ENCODE measurements around the gene BLOC1S3. TPM values are rescaled to one million over a fixed set of nuclear protein-coding genes. Genes with fewer than 3 reads are reported as not detected.

BLOC1S3 gene
- total and polyA plus RNA-seq, 2 of the 13 experiments (the other 11 are each of a cell fraction or from before 2014, with no cell fraction given) = 4.3 to 4.8 TPM

- TF ChIP-seq, protein P1, sequence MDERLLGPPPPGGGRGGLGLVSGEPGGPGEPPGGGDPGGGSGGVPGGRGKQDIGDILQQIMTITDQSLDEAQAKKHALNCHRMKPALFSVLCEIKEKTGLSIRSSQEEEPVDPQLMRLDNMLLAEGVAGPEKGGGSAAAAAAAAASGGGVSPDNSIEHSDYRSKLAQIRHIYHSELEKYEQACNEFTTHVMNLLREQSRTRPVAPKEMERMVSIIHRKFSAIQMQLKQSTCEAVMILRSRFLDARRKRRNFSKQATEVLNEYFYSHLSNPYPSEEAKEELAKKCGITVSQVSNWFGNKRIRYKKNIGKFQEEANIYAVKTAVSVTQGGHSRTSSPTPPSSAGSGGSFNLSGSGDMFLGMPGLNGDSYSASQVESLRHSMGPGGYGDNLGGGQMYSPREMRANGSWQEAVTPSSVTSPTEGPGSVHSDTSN (CRISPR knock-in tag; IDR thresholded peaks at IDR 0.05) = peak; percentile 76
- TF ChIP-seq ATF1 (CRISPR knock-in tag; IDR thresholded peaks at IDR 0.05) (no peak), MLLT10 (CRISPR knock-in tag; IDR thresholded peaks at IDR 0.05) (no peak), RFX1 (IDR thresholded peaks at IDR 0.05) (no peak), NONO (IDR thresholded peaks at IDR 0.05) (no peak), NONO (CRISPR knock-in tag; conservative IDR thresholded peaks at IDR 0.05) (peak; percentile 41; the same call in 1 of the 2 replicates), CHD4 (IDR thresholded peaks at IDR 0.05; ENCODE audit: borderline replicate concordance, low read length) (no peak), TCF12 (IDR thresholded peaks at IDR 0.05) (no peak), TCF12 (CRISPR knock-in tag; IDR thresholded peaks at IDR 0.05) (no peak), IKZF4 (CRISPR knock-in tag; IDR thresholded peaks at IDR 0.05; ENCODE audit: borderline replicate concordance, low read depth, not compliant biosample characterization) (no peak), ZNF788 (CRISPR knock-in tag; IDR thresholded peaks at IDR 0.05; ENCODE audit: borderline replicate concordance) (no peak; the same call in 1 of the 2 replicates), NFIC (IDR thresholded peaks at IDR 0.05; ENCODE audit: low read length) (no peak), GFI1 (CRISPR knock-in tag; IDR thresholded peaks at IDR 0.05; ENCODE audit: borderline replicate concordance) (no peak), ARNTL (CRISPR knock-in tag; IDR thresholded peaks at IDR 0.05) (no peak), ZBTB34 (CRISPR knock-in tag; IDR thresholded peaks at IDR 0.05) (no peak), ZMAT5 (CRISPR knock-in tag; IDR thresholded peaks at IDR 0.05; ENCODE audit: borderline replicate concordance, low read depth) (no peak), SRSF1 (optimal IDR thresholded peaks at IDR 0.05; ENCODE audit: low read depth, low read length) (no peak)
- TF ChIP-seq, protein P2, sequence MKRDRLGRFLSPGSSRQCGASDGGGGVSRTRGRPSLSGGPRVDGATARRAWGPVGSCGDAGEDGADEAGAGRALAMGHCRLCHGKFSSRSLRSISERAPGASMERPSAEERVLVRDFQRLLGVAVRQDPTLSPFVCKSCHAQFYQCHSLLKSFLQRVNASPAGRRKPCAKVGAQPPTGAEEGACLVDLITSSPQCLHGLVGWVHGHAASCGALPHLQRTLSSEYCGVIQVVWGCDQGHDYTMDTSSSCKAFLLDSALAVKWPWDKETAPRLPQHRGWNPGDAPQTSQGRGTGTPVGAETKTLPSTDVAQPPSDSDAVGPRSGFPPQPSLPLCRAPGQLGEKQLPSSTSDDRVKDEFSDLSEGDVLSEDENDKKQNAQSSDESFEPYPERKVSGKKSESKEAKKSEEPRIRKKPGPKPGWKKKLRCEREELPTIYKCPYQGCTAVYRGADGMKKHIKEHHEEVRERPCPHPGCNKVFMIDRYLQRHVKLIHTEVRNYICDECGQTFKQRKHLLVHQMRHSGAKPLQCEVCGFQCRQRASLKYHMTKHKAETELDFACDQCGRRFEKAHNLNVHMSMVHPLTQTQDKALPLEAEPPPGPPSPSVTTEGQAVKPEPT (CRISPR knock-in tag; IDR thresholded peaks at IDR 0.05; ENCODE audit: low read depth) = no peak
- TF ChIP-seq, protein P3, sequence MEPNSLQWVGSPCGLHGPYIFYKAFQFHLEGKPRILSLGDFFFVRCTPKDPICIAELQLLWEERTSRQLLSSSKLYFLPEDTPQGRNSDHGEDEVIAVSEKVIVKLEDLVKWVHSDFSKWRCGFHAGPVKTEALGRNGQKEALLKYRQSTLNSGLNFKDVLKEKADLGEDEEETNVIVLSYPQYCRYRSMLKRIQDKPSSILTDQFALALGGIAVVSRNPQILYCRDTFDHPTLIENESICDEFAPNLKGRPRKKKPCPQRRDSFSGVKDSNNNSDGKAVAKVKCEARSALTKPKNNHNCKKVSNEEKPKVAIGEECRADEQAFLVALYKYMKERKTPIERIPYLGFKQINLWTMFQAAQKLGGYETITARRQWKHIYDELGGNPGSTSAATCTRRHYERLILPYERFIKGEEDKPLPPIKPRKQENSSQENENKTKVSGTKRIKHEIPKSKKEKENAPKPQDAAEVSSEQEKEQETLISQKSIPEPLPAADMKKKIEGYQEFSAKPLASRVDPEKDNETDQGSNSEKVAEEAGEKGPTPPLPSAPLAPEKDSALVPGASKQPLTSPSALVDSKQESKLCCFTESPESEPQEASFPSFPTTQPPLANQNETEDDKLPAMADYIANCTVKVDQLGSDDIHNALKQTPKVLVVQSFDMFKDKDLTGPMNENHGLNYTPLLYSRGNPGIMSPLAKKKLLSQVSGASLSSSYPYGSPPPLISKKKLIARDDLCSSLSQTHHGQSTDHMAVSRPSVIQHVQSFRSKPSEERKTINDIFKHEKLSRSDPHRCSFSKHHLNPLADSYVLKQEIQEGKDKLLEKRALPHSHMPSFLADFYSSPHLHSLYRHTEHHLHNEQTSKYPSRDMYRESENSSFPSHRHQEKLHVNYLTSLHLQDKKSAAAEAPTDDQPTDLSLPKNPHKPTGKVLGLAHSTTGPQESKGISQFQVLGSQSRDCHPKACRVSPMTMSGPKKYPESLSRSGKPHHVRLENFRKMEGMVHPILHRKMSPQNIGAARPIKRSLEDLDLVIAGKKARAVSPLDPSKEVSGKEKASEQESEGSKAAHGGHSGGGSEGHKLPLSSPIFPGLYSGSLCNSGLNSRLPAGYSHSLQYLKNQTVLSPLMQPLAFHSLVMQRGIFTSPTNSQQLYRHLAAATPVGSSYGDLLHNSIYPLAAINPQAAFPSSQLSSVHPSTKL (CRISPR knock-in tag; IDR thresholded peaks at IDR 0.05) = no peak
- TF ChIP-seq, protein P4, sequence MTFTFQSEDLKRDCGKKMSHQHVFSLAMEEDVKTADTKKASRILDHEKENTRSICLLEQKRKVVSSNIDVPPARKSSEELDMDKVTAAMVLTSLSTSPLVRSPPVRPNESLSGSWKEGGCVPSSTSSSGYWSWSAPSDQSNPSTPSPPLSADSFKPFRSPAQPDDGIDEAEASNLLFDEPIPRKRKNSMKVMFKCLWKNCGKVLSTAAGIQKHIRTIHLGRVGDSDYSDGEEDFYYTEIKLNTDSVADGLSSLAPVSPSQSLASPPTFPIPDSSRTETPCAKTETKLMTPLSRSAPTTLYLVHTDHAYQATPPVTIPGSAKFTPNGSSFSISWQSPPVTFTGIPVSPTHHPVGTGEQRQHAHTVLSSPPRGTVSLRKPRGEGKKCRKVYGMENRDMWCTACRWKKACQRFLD (CRISPR knock-in tag; IDR thresholded peaks at IDR 0.05; ENCODE audit: borderline replicate concordance) = no peak
Measured at GRCh38 chr19:45164577-45165335, 13.8 kb upstream of the BLOC1S3 start (continued).

Data from HepG2 (cell line).